ENCODE results near the gene THAP6. TPM values are rescaled to one million over a fixed set of nuclear protein-coding genes. Genes with fewer than 3 reads are reported as not detected.

Gene THAP6
- total RNA-seq, 1 donor from 2014 or later = 24.6 TPM

DNA sequence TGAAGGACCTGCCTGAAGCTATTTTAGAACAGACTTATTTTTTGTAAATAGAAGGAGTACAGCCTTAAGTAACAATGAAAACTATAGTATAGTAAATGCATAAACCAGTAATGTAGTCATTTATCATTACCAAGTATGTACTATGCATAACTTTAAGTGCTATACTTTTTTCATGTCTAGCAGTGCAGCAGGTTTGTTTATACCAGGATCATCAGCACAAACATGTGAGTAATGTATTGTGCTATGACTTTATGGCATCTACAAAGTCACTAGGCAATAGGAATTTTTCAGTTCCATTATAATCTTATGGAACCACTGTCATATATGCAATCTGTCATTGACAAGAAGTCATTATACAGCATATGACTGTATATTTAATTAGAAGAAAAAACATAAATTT is 38.2 kb downstream of the THAP6 start:
- TF ChIP-seq, protein P1, sequence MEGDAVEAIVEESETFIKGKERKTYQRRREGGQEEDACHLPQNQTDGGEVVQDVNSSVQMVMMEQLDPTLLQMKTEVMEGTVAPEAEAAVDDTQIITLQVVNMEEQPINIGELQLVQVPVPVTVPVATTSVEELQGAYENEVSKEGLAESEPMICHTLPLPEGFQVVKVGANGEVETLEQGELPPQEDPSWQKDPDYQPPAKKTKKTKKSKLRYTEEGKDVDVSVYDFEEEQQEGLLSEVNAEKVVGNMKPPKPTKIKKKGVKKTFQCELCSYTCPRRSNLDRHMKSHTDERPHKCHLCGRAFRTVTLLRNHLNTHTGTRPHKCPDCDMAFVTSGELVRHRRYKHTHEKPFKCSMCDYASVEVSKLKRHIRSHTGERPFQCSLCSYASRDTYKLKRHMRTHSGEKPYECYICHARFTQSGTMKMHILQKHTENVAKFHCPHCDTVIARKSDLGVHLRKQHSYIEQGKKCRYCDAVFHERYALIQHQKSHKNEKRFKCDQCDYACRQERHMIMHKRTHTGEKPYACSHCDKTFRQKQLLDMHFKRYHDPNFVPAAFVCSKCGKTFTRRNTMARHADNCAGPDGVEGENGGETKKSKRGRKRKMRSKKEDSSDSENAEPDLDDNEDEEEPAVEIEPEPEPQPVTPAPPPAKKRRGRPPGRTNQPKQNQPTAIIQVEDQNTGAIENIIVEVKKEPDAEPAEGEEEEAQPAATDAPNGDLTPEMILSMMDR (IDR thresholded peaks at IDR 0.05) = no peak
- Mint-ChIP-seq H3K4me3 (no peak overlapping the region), H3K27me3 (no peaks in the 10 kb centered on the region), H3K36me3 (ENCODE audit: low read depth) (no peaks in the 10 kb centered on the region), H3K4me1 (peaks cover 13% of the 10 kb centered on the region), H3K9me3 (no peaks in the 10 kb centered on the region), H3K27ac (no peak overlapping the region)
- intact Hi-C loops (cut with micrococcal nuclease) = no loop called here
- DNase-seq (no peak), ATAC-seq (ENCODE audit: low read depth) (no peak)
- ChIA-PET CTCF (no interaction called here), POLR2A (no interaction called here)

DNA sequence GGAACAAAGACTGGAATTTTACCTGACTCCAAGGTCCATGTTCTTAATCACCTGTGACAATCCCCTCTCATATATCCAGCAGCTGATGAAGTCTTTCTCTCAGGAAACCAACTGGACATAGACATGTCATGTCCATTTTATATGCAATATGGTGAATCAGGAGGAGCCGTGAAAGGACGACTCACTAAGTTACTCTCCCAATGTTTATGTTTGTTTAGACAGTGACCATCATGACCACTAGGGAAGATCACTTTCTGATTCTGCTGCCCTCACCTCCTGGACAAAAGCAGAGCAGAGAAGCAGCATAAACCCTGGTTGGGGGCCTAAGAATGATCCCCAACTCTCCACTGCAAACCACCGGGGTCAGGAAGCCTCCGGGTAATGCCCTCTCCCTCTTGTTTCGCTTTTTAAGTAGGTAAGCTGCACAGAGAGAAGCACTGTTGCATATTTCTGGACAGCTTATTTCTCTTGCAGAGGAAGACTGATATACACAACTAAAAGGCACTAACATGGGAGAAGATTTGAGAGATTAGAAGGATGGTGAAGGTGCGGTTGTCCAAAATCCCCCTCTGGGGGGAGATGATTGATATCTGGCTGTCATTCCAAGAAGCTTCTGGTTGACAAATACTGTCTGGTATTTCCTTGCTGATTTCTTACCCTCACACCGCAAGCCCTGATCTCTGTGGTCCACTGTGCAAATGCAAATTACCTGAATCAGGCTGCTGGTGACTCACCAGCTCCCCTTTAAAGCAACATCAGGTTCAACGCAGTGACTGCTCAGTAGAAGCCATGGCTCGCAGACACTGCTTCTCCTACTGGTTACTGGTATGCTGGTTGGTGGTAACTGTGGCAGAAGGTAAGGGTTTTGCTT is 41.3 kb downstream of the THAP6 start, which contains the start of gene ODAPH:
Gene ODAPH, plus strand, starts transcription at position 773 of the 871 bp plus-strand sequence. Its CDS starts 17 bp downstream, at position 790.
- H3K4me1 Mint-ChIP-seq = peaks cover 17% of the 10 kb centered on the region
- ChIA-PET POLR2A (interaction anchor here (1.3 kb wide), 1 partner anchor 41 kb away, joined by 7 read pairs; the partner anchor contains the start of genes RCHY1 and THAP6), CTCF (no interaction called here)
- H3K36me3 Mint-ChIP-seq (ENCODE audit: low read depth) = no peaks in the 10 kb centered on the region
- no peak within 1 kb of the TSS for H3K27ac Mint-ChIP-seq
- ATAC-seq (ENCODE audit: low read depth) = peak; percentile 91
- H3K9me3 Mint-ChIP-seq = no peaks in the 10 kb centered on the region
- no peak within 1 kb of the TSS for H3K4me3 Mint-ChIP-seq
- peaks cover 4% of the 10 kb centered on the region for H3K27me3 Mint-ChIP-seq
- no peak for DNase-seq
- TF ChIP-seq, protein P1 (IDR thresholded peaks at IDR 0.05) = no peak
- intact Hi-C loops (cut with micrococcal nuclease) = no loop called here

DNA sequence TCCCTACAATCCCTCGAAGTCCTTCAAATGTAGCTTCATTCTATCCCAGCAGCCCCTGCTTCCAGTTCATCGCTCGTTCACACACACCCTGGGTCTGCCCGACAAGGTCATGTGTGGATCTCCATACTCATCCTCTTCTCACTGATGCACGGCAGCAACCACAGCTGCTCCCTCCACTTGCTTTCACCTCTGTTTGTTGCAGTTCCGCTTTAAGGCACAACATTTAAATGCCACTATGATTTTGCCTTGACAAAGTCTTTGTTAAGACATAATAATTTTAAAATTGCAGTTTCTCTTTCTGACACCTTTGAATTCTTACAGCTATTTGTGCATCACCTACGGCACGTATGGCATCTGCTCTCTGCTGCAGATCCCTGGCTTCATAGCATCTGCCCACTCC is 43.4 kb downstream of the THAP6 start:
- intact Hi-C loops (cut with micrococcal nuclease) = no loop called here
- Mint-ChIP-seq H3K4me3 (no peak overlapping the region), H3K9me3 (no peaks in the 10 kb centered on the region), H3K4me1 (peaks cover 17% of the 10 kb centered on the region), H3K27me3 (peaks cover 7% of the 10 kb centered on the region), H3K27ac (no peak overlapping the region), H3K36me3 (ENCODE audit: low read depth) (no peaks in the 10 kb centered on the region)
- POLR2A ChIA-PET = no interaction called here
- CTCF ChIA-PET = no interaction called here
- TF ChIP-seq, protein P1 (IDR thresholded peaks at IDR 0.05) = no peak
- no peak for ATAC-seq (ENCODE audit: low read depth)
- no peak for DNase-seq

DNA sequence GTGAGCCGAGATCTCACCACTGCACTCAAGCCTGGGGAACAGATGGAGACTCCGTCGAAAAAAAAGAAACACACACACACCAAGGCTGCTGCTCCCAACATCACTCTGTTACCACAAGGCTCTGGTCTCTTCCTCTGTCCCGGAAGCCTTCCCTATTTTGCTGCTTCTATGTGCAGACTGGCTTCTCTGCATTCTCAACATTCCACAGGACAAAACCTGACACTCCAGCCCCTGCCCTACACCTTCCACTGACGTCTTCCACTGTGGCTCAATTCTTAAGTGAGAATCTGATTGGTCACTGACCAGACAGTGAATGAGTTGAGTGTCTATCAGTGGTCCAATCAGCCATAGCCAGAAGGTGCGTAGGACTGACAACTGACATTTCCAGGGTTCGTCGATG is 47.5 kb downstream of the THAP6 start:
- TF ChIP-seq, protein P1 (IDR thresholded peaks at IDR 0.05) = no peak
- no peaks in the 10 kb centered on the region for H3K36me3 Mint-ChIP-seq (ENCODE audit: low read depth)
- ChIA-PET CTCF (no interaction called here), POLR2A (interaction anchor here (0.7 kb wide), 1 partner anchor 354 kb away, joined by 12 read pairs; no protein-coding TSS in a partner anchor)
- intact Hi-C loops (cut with micrococcal nuclease) = no loop called here
- no peak for DNase-seq
- peaks cover 12% of the 10 kb centered on the region for H3K27me3 Mint-ChIP-seq
- no peak overlapping the region for H3K4me3 Mint-ChIP-seq
- peaks cover 4% of the 10 kb centered on the region for H3K4me1 Mint-ChIP-seq
- ATAC-seq (ENCODE audit: low read depth) = no peak
- H3K27ac Mint-ChIP-seq = no peak overlapping the region
- no peaks in the 10 kb centered on the region for H3K9me3 Mint-ChIP-seq

DNA sequence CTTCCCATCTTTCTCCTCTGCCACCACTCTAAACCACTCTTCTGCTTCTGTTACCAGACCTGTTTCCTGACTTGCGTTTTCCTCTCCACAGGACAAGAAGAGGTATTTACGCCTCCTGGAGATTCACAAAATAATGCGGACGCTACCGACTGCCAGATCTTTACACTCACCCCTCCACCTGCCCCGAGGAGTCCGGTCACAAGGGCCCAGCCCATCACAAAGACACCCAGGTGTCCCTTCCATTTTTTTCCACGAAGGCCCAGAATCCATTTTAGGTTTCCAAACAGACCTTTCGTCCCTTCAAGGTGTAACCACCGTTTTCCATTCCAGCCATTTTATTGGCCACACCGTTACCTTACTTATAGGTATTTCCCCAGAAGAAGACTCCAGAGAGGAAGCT is 49.8 kb downstream of the THAP6 start:
- POLR2A ChIA-PET = no interaction called here
- no peak for ATAC-seq (ENCODE audit: low read depth)

More for the DNA sequence above, 49.8 kb downstream of the THAP6 start:
- CTCF ChIA-PET = no interaction called here
- intact Hi-C loops (cut with micrococcal nuclease) = no loop called here
- TF ChIP-seq, protein P1 (IDR thresholded peaks at IDR 0.05) = no peak
- no peak overlapping the region for H3K4me3 Mint-ChIP-seq
- H3K4me1 Mint-ChIP-seq = peaks cover 2% of the 10 kb centered on the region
- no peak overlapping the region for H3K27ac Mint-ChIP-seq
- no peak for DNase-seq
- no peaks in the 10 kb centered on the region for H3K36me3 Mint-ChIP-seq (ENCODE audit: low read depth)
- H3K27me3 Mint-ChIP-seq = peaks cover 9% of the 10 kb centered on the region
- H3K9me3 Mint-ChIP-seq = no peaks in the 10 kb centered on the region

All from activated B cell treated with CpG ODN at 0.5 μM for 24 hours (primary cell).